H9 (cell line): ENCODE measurements around the gene CEP162. TPM values are rescaled to one million over a fixed set of nuclear protein-coding genes. Genes with fewer than 3 reads are reported as not detected.

ENCODE experiments used
- DNase-seq: peaks from one replicate; pipeline ENCODE4 v3.0.0-alpha.2; 2017
- H2AFZ ChIP-seq: one replicate; pipeline ENCODE4 v1.6.1; 2013; ENCODE audit warnings: mild to moderate bottlenecking, low read length, control low read depth, moderate library complexity
- H2AK5ac ChIP-seq: 2 replicates; pipeline ENCODE4 v1.6.1; 2013; ENCODE audit warnings: low read length, control low read depth, mixed read lengths; ENCODE audit not compliant: insufficient read length
- H2BK120ac ChIP-seq: one replicate; pipeline ENCODE4 v1.6.1; 2013; ENCODE audit warnings: low read depth, mild to moderate bottlenecking, low read length, control low read depth, inconsistent platforms; ENCODE audit not compliant: poor library complexity, severe bottlenecking
- H2BK12ac ChIP-seq: 2 replicates; pipeline ENCODE4 v1.6.1; 2013; ENCODE audit warnings: low read length, control low read depth, mixed read lengths, low read depth; ENCODE audit not compliant: insufficient read length
- H2BK15ac ChIP-seq: 2 replicates; pipeline ENCODE4 v1.6.1; 2013; ENCODE audit warnings: low read depth, low read length, control low read depth
- H2BK20ac ChIP-seq: one replicate; pipeline ENCODE4 v1.6.1; 2013; ENCODE audit warnings: low read depth, mild to moderate bottlenecking, low read length, control low read depth, inconsistent platforms; ENCODE audit not compliant: poor library complexity, severe bottlenecking
- H2BK5ac ChIP-seq: 2 replicates; pipeline ENCODE4 v1.6.1; 2013; ENCODE audit warnings: low read length, control low read depth, mixed read lengths; ENCODE audit not compliant: insufficient read length
- H3K14ac ChIP-seq: 2 replicates; pipeline ENCODE4 v1.6.1; 2013; ENCODE audit warnings: low read length, control low read depth; ENCODE audit not compliant: insufficient read depth
- H3K18ac ChIP-seq: 2 replicates; pipeline ENCODE4 v1.6.1; 2013; ENCODE audit warnings: low read depth, mild to moderate bottlenecking, mixed read lengths, low read length, control low read depth; ENCODE audit not compliant: insufficient read length
- H3K23ac ChIP-seq: 2 replicates; pipeline ENCODE4 v1.6.1; 2013; ENCODE audit warnings: low read length, control low read depth, mixed read lengths, low read depth; ENCODE audit not compliant: insufficient read length
- H3K23me2 ChIP-seq: 2 replicates; pipeline ENCODE4 v1.6.1; 2013; ENCODE audit warnings: low read depth, mild to moderate bottlenecking, mixed read lengths, low read length, control low read depth; ENCODE audit not compliant: insufficient read length, poor library complexity, severe bottlenecking
- H3K27ac ChIP-seq: 2 replicates; pipeline ENCODE4 v1.5.1; 2013; ENCODE audit warnings: low read length, control low read depth, mixed read lengths, low read depth; ENCODE audit not compliant: insufficient read length
- H3K27me3 ChIP-seq: 2 replicates; pipeline ENCODE4 v1.6.1; 2013; ENCODE audit warnings: low read length, control low read depth, inconsistent platforms; ENCODE audit not compliant: insufficient read depth
- H3K4ac ChIP-seq: 2 replicates; pipeline ENCODE4 v1.6.1; 2013; ENCODE audit warnings: low read depth, mild to moderate bottlenecking, control low read depth, inconsistent platforms, low read length, moderate library complexity
- H3K4me1 ChIP-seq: 2 replicates; pipeline ENCODE4 v1.6.1; 2013; ENCODE audit warnings: low read length, control low read depth, inconsistent platforms; ENCODE audit not compliant: insufficient read depth
- H3K4me2 ChIP-seq: 2 replicates; pipeline ENCODE4 v1.6.1; 2013; ENCODE audit warnings: low read length, control low read depth, mixed read lengths; ENCODE audit not compliant: insufficient read length, insufficient read depth
- H3K56ac ChIP-seq: 2 replicates; pipeline ENCODE4 v1.6.1; 2013; ENCODE audit warnings: low read depth, mild to moderate bottlenecking, mixed read lengths, low read length, control low read depth; ENCODE audit not compliant: insufficient read length
- H3K79me1 ChIP-seq: 2 replicates; pipeline ENCODE4 v1.6.1; 2013; ENCODE audit warnings: low read depth, mild to moderate bottlenecking, moderate library complexity, low read length, control low read depth, inconsistent platforms; ENCODE audit not compliant: insufficient read depth, poor library complexity, severe bottlenecking
- H3K79me2 ChIP-seq: 2 replicates; pipeline ENCODE4 v1.6.1; 2013; ENCODE audit warnings: low read length, control low read depth, inconsistent platforms; ENCODE audit not compliant: insufficient read depth
- H3K9ac ChIP-seq: 2 replicates; pipeline ENCODE4 v1.6.1; 2013; ENCODE audit warnings: low read length, control low read depth, mixed read lengths; ENCODE audit not compliant: insufficient read length; ENCODE audit errors: extremely low read depth
- H3K9me3 ChIP-seq: one replicate; pipeline ENCODE4 v1.6.1; 2013; ENCODE audit warnings: low read depth, low read length, inconsistent platforms; ENCODE audit not compliant: control insufficient read depth
- H3T11ph ChIP-seq: one replicate; pipeline ENCODE4 v1.6.1; 2013; ENCODE audit warnings: mild to moderate bottlenecking, low read length, control low read depth, inconsistent platforms
- H4K20me1 ChIP-seq: one replicate; pipeline ENCODE4 v1.6.1; 2013; ENCODE audit not compliant: control insufficient read depth, insufficient read length, insufficient read depth
- H4K5ac ChIP-seq: 2 replicates; pipeline ENCODE4 v1.6.1; 2013; ENCODE audit warnings: low read depth, mild to moderate bottlenecking, mixed read lengths, low read length, control low read depth; ENCODE audit not compliant: insufficient read length
- H4K8ac ChIP-seq: replicated peaks from 2 replicates; pipeline ENCODE4 v1.6.1; 2013; ENCODE audit warnings: low read length, control low read depth, mixed read lengths, low read depth; ENCODE audit not compliant: insufficient read length
- H4K91ac ChIP-seq: 2 replicates; pipeline ENCODE4 v1.6.1; 2013; ENCODE audit warnings: low read depth, mild to moderate bottlenecking, moderate library complexity, mixed read lengths, low read length, control low read depth; ENCODE audit not compliant: insufficient read length
- H3K27ac Mint-ChIP-seq, 3 experiments: 2 replicates in 2 of 3; 3 replicates in 1 of 3; pipeline ENCODE4 v1.8.0; 2020 to 2021; ENCODE audit warnings: mixed read lengths in 3 of 3, mild to moderate bottlenecking in 1 of 3, moderate library complexity in 1 of 3
- H3K27me3 Mint-ChIP-seq: 2 replicates; pipeline ENCODE4 v1.8.0; 2021; ENCODE audit warnings: low read depth, mild to moderate bottlenecking, moderate library complexity, mixed read lengths
- H3K36me3 Mint-ChIP-seq, 3 experiments: 2 replicates in 2 of 3; 3 replicates in 1 of 3; pipeline ENCODE4 v1.8.0; 2020 to 2021; ENCODE audit warnings: low read depth in 3 of 3, mixed read lengths in 3 of 3; ENCODE audit not compliant: insufficient read depth in 1 of 3
- H3K4me1 Mint-ChIP-seq, 2 experiments: 2 replicates each; pipeline ENCODE4 v1.8.0; 2020; ENCODE audit warnings: mixed read lengths in 2 of 2
- H3K4me3 Mint-ChIP-seq, 2 experiments: 2 replicates in 1 of 2; 3 replicates in 1 of 2; pipeline ENCODE4 v1.8.0; 2020 to 2021; ENCODE audit warnings: mild to moderate bottlenecking in 2 of 2, mixed read lengths in 2 of 2, moderate library complexity in 1 of 2
- H3K9me3 Mint-ChIP-seq, 2 experiments: 2 replicates in 1 of 2; 3 replicates in 1 of 2; pipeline ENCODE4 v1.8.0; 2020; ENCODE audit warnings: mild to moderate bottlenecking in 2 of 2, mixed read lengths in 2 of 2, moderate library complexity in 1 of 2
- CTCF ChIP-seq: fragments of 200-600 bp; sonication (generic); conservative IDR thresholded peaks from 3 replicates; pipeline ENCODE4 v1.8.0; 2021; ENCODE audit warnings: antibody characterized with exemption, mild to moderate bottlenecking
- WGBS: extraction: QIAGEN DNeasy Blood & Tissue Kit; methylation state at CpG from one replicate; pipeline ENCODE4 v1.1.7; 2013; ENCODE audit warnings: missing lambda C conversion rate, low lambda C conversion rate, mixed read lengths; ENCODE audit not compliant: insufficient read length; ENCODE audit errors: extremely low coverage; 5-methylcytosine and 5-hydroxymethylcytosine counted together
- total RNA-seq: library from RNA; stranded (reverse); gene quantifications from 2 replicates; pipeline ENCODE4 v1.2.1, GENCODE V29; 2021

Gene CEP162
- total RNA-seq, 1 experiment from 2014 or later, result 11.5 TPM

- H3K27ac ChIP-seq, result no peak overlapping the region
- no peak for DNase-seq
- no peak overlapping the region for H4K8ac ChIP-seq
- no peak overlapping the region for H3K4me2 ChIP-seq
- TF ChIP-seq CTCF, result no peak
- Mint-ChIP-seq H3K27ac (no peak overlapping the region), H3K4me3 (no peak overlapping the region), H3K4me1 (peaks cover 7 to 15% of the 10 kb centered on the region in 2 experiments), H3K9me3 (peaks cover 25 to 29% of the 10 kb centered on the region in 2 experiments), H3K27me3 (peaks cover 2% of the 10 kb centered on the region; the same call in 1 of the 2 replicates), H3K36me3 (peaks cover 27 to 33% (median 32%) of the 10 kb centered on the region in 3 experiments)
- no peak overlapping the region for H2AFZ ChIP-seq
- H2AK5ac ChIP-seq, result no peak overlapping the region
- no peak overlapping the region for H2BK120ac ChIP-seq
- H3K4me1 ChIP-seq, result no peaks in the 10 kb centered on the region
- no peak overlapping the region for H3K23ac ChIP-seq
- no peaks in the 10 kb centered on the region for H3K79me1 ChIP-seq
- H4K20me1 ChIP-seq, result no peaks in the 10 kb centered on the region
- no peak overlapping the region for H2BK5ac ChIP-seq
- no peak overlapping the region for H3K18ac ChIP-seq
- no peak overlapping the region for H2BK12ac ChIP-seq
- no peak overlapping the region for H3T11ph ChIP-seq
- WGBS, result no CpG with 5 or more reads among the region's 5 CpGs
- H3K9ac ChIP-seq, result no peak overlapping the region
- H3K4ac ChIP-seq, result no peak overlapping the region
- no peak overlapping the region for H2BK15ac ChIP-seq
- H3K56ac ChIP-seq, result no peak overlapping the region
- no peaks in the 10 kb centered on the region for H3K23me2 ChIP-seq
- no peaks in the 10 kb centered on the region for H3K27me3 ChIP-seq
- H4K91ac ChIP-seq, result no peak overlapping the region
- H3K79me2 ChIP-seq, result no peaks in the 10 kb centered on the region
- H3K14ac ChIP-seq, result no peak overlapping the region
- H4K5ac ChIP-seq, result no peak overlapping the region
- no peaks in the 10 kb centered on the region for H3K9me3 ChIP-seq
- H2BK20ac ChIP-seq, result no peak overlapping the region
Measured at GRCh38 chr6:84137051-84137375, 90.4 kb downstream of the CEP162 start.
